ENCODE data around the gene EMID1.

GRCh38 chr22:29204455-29205183, 1.1 kb upstream of the EMID1 start:
- TF ChIP-seq POLR2AphosphoS5 (IDR thresholded peaks at IDR 0.05): no peak
- no peak for TF ChIP-seq CTCF (IDR thresholded peaks at IDR 0.05)
